Measurements from ENCODE around the gene CLP1. TPM values are rescaled to one million over a fixed set of nuclear protein-coding genes. Genes with fewer than 3 reads are reported as not detected.

The CLP1 gene
- total and polyA plus RNA-seq, 9 donors: 5.5 to 11.9 (median 10.5) TPM

- no peaks in the 10 kb centered on the region for H3K36me3 ChIP-seq
- WGBS, 3 donors: 51 to 73% (median 57%) methylated on average over 3 of the region's 3 CpGs
- intact Hi-C loops (cut with DNase I): no loop called here
Observed at GRCh38 chr11:57616595-57616994, 41.0 kb upstream of the CLP1 start.

GRCh38 chr11:57618438-57618837 lies 39.1 kb upstream of the CLP1 start:
- no peaks in the 10 kb centered on the region for H3K9me3 ChIP-seq
- WGBS, 3 donors: 78 to 92% (median 84%) methylated on average over 2 of the region's 2 CpGs
- H3K27ac ChIP-seq: no peak overlapping the region
- no peak overlapping the region for H3K4me3 ChIP-seq
- no peaks in the 10 kb centered on the region for H3K36me3 ChIP-seq
- intact Hi-C loops (cut with DNase I): no loop called here
- no peaks in the 10 kb centered on the region for H3K27me3 ChIP-seq
- TF ChIP-seq POLR2A (IDR thresholded peaks at IDR 0.05) (no peak), EP300 (IDR thresholded peaks at IDR 0.05) (no peak), CTCF (IDR thresholded peaks at IDR 0.05) (no peak)
- no peak for DNase-seq
- H3K4me1 ChIP-seq (ENCODE audit: insufficient read depth): no peaks in the 10 kb centered on the region

More at GRCh38 chr11:57616595-57616994, 41.0 kb upstream of the CLP1 start:
- no peaks in the 10 kb centered on the region for H3K9me3 ChIP-seq
- no peaks in the 10 kb centered on the region for H3K4me1 ChIP-seq (ENCODE audit: insufficient read depth)
- no peak overlapping the region for H3K4me3 ChIP-seq
- H3K27me3 ChIP-seq: no peaks in the 10 kb centered on the region
- DNase-seq: no peak
- TF ChIP-seq EP300 (IDR thresholded peaks at IDR 0.05) (no peak), CTCF (IDR thresholded peaks at IDR 0.05) (no peak), POLR2A (IDR thresholded peaks at IDR 0.05) (no peak)
- H3K27ac ChIP-seq: no peak overlapping the region

- TF ChIP-seq EP300 (IDR thresholded peaks at IDR 0.05): no peak
- no peak for TF ChIP-seq POLR2A (IDR thresholded peaks at IDR 0.05)
- no peak for TF ChIP-seq CTCF (IDR thresholded peaks at IDR 0.05)
- H3K4me1 ChIP-seq (ENCODE audit: insufficient read depth): no peaks in the 10 kb centered on the region
- no peaks in the 10 kb centered on the region for H3K9me3 ChIP-seq
- H3K4me3 ChIP-seq: no peak overlapping the region
- no peaks in the 10 kb centered on the region for H3K36me3 ChIP-seq
- H3K27ac ChIP-seq: no peak overlapping the region
- no peaks in the 10 kb centered on the region for H3K27me3 ChIP-seq
- no peak for DNase-seq
- intact Hi-C loops (cut with DNase I): no loop called here
- WGBS, 3 donors: 83 to 95% (median 91%) methylated on average over 2 of the region's 2 CpGs
Observed at GRCh38 chr11:57619331-57619730, 38.2 kb upstream of the CLP1 start.

- H3K4me1 ChIP-seq (ENCODE audit: insufficient read depth): no peaks in the 10 kb centered on the region
- TF ChIP-seq POLR2A (IDR thresholded peaks at IDR 0.05): no peak
- H3K4me3 ChIP-seq: no peak overlapping the region
- H3K9me3 ChIP-seq: no peaks in the 10 kb centered on the region
- no peak for DNase-seq
- intact Hi-C loops (cut with DNase I): no loop called here
- no peak overlapping the region for H3K27ac ChIP-seq
- H3K27me3 ChIP-seq: no peaks in the 10 kb centered on the region
- no peaks in the 10 kb centered on the region for H3K36me3 ChIP-seq
Observed at GRCh38 chr11:57620467-57620866, 37.1 kb upstream of the CLP1 start.

- DNase-seq: no peak
- H3K36me3 ChIP-seq: no peaks in the 10 kb centered on the region
- no peaks in the 10 kb centered on the region for H3K27me3 ChIP-seq
- H3K9me3 ChIP-seq: no peaks in the 10 kb centered on the region
- WGBS, 3 donors: 51 to 65% (median 57%) methylated on average over 3 of the region's 3 CpGs
- no peak overlapping the region for H3K4me3 ChIP-seq
- no peaks in the 10 kb centered on the region for H3K4me1 ChIP-seq (ENCODE audit: insufficient read depth)
- intact Hi-C loops (cut with DNase I): no loop called here
- no peak for TF ChIP-seq CTCF (IDR thresholded peaks at IDR 0.05)
- no peak for TF ChIP-seq POLR2A (IDR thresholded peaks at IDR 0.05)
- no peak for TF ChIP-seq EP300 (IDR thresholded peaks at IDR 0.05)
- no peak overlapping the region for H3K27ac ChIP-seq
Observed at GRCh38 chr11:57622263-57622662, 35.3 kb upstream of the CLP1 start.
